GM12801 (cell line): ENCODE measurements around the gene ZNG1A.

Experiments
- CTCF ChIP-seq: IDR thresholded peaks from one replicate; pipeline ENCODE4 v1.5.1; 2011; ENCODE audit warnings: control low read depth; ENCODE audit not compliant: insufficient read length; ENCODE audit errors: extremely low read depth

Gene ZNG1A

GRCh38 chr9:217950-218349, 39.1 kb upstream of the ZNG1A start:
- no peak for TF ChIP-seq CTCF

- TF ChIP-seq CTCF = no peak
Measured at GRCh38 chr9:216866-217265, 38.0 kb upstream of the ZNG1A start.

- no peak for TF ChIP-seq CTCF
Measured at GRCh38 chr9:215631-216155, 36.8 kb upstream of the ZNG1A start.

GRCh38 chr9:214648-215493, 36.0 kb upstream of the ZNG1A start, which contains the start of gene DOCK8:
DOCK8 (plus strand) TSS chr9:214865; CDS start chr9:214977, 112 bp downstream.
- TF ChIP-seq CTCF = no peak

- TF ChIP-seq CTCF = no peak
Measured at GRCh38 chr9:214351-214647, 35.4 kb upstream of the ZNG1A start.

- no peak for TF ChIP-seq CTCF
Measured at GRCh38 chr9:212297-212696, 33.4 kb upstream of the ZNG1A start.

- TF ChIP-seq CTCF = no peak
Measured at GRCh38 chr9:211557-211956, 32.7 kb upstream of the ZNG1A start.
